ENCODE data around the gene FAM222B.
"Not testable (repeated sequence)": the region's sequence is repeated elsewhere in the genome, so short reads cannot be mapped to it uniquely, and the experiment has no call there.

FAM222B gene

DNA sequence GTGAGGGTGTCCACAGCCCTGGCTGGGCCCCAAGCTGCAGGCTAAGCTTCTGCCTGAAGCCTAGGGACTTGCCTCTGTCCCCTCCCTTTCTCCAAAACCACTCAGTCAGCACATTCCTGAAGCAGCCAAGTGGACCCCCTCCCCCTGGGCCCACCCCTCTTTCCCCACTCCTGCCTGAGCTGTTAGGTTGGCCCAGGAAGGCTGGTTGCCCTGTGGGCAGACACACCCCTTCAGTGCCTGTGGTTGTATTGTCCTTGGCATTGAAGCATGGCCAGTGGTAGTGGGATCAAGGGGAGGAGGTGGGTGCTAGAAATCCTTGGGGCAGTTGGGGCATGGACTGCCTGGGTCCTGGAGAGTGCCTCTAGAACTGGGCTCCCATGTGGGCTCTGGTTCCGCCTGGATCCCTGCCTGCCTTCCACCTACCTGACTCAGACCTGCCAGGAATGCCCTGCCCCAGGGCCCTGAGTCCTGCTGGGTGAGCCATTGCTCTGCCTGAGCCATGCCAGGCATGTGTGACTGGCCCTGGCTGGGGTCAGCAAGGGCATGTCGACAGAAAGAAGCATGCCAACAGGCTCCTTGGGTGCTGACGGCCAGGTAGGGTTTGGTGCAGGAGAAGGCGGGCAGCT lies 96.7 kb downstream of the FAM222B start:
- ATAC-seq, result no peak
- DNase-seq, result peak; percentile 1

DNA sequence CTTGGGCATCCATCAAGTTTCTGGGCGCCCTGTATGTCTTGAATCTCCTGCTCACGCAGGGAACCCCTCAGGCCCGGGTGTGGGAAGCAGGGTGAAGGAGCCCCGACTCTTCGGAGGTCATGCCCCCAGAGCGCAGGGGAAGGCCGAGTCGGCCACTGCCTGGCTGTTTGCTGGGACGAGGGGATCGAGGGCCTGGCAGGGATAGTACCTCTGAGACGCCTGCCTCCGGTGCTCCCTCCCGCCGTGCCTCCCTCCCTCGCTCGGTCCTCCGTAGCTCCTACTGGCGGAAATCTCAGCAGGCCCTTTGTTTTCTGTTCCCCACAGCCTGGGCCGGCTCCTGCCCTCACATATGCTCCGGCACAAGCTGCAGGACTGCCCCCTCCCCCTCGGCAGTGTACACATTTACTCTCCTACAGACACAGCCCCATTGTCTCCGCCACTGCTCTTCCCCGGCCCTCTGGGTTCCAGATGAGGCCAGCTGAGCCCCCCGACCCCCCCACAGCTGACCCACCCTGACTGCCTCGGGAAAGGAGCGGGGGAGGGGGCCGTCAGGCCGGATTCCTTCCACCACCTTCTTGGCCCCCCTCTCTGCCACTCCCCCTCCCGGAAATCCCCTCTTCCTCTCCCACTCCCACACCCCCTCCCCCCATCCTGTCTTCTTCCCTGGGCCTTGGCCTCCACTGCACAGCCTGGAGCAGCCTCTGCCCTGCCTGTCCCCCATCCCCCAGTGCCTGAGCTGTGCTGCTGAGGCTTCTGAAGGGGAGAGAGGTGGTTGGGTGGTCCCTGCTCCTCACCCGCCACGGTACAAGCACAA lies 97.4 kb downstream of the FAM222B start:
- peak; percentile 35 for DNase-seq
- no peak for ATAC-seq

DNA sequence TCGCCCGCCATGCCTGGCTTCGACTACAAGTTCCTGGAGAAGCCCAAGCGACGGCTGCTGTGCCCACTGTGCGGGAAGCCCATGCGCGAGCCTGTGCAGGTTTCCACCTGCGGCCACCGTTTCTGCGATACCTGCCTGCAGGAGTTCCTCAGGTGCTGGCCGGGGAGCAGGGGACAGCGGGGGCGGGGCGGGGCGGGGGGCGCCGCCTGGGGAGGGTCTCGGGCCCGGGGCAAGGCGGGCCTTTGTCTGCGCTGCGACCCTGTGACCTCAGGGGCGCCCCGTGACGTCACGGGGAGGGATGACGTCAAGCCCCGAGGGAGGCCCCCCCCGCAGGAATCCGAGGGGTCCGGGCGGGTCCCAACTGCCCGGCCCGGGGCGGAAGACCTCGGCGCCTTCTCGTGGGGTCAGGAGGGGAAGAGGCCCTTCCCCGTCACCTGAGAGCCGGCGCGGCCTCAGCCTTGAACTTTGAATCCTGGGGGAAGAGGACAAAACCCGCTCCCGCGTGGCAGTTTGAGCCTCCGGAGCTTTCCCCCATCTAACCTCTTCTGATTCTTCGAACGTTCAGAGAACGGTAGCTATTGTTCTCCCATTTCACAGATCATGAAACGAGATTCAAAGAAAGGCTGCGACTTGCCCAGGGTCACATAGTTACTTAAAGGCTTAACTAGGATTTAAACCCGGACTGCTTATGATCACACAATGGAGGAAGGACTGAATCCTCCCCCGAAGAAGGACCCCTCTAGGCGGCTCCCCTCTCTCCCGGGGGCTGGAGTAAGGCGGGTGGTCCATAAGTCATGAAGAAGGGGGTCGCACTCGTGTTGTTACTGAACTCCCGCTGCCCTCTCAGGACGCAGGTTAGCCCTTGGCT lies 98.3 kb downstream of the FAM222B start:
- ATAC-seq, result peak; percentile 32
- DNase-seq, result peak; percentile 85

- ATAC-seq, result peak; percentile 84
- peak; percentile 90 for DNase-seq
Measured at GRCh38 chr17:28743243-28744103, 99.1 kb downstream of the FAM222B start, which contains the start of gene TRAF4. TRAF4 (plus strand) TSS chr17:28744011; CDS start chr17:28744113, 102 bp downstream.

- no peak for DNase-seq
- no peak for ATAC-seq
Measured at GRCh38 chr17:28741358-28742349, 100.9 kb downstream of the FAM222B start.

DNA sequence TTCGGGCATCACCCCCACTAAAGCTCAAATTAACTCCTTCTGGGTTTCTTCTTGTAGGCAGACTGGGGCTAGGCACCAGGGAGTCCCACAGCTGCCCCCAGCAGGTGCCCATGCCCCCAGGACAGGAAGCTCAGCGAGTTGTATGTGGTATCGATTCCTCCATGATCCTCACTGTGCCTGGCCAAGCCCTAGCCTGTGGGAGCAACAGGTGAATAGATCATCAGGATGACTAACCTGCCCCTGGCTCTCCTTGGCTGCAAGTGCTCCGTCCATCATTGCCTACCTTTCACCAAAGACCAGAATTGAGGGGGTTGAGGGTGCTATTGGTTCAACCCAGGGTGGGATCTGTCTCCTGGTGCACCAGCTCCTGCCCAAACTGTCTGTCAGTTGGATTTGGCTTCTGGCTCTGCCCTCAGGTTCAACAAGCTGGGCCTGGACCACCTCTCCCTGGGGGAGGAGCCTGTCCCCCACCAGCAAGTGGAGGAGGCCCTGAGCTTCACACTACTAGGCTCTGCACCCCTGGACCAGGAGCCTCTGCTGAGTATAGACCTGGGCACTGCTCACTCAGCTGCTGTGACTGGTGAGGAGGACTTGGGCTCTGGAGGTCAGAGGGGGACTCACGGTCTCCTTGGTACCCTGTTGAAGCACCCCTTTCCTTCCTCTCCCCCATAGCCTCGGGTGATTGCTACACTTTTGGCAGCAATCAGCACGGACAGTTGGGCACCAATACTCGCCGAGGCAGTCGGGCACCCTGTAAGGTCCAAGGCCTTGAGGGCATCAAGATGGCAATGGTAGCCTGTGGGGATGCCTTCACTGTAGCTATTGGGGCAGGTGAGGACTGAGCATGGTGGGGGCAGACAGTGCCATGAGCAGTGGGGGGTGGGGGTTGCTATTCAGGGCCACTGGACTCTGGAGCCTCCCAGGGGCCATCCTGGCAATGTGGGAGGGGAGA lies 101.9 kb downstream of the FAM222B start:
- ATAC-seq, result no peak
- DNase-seq, result no peak

DNA sequence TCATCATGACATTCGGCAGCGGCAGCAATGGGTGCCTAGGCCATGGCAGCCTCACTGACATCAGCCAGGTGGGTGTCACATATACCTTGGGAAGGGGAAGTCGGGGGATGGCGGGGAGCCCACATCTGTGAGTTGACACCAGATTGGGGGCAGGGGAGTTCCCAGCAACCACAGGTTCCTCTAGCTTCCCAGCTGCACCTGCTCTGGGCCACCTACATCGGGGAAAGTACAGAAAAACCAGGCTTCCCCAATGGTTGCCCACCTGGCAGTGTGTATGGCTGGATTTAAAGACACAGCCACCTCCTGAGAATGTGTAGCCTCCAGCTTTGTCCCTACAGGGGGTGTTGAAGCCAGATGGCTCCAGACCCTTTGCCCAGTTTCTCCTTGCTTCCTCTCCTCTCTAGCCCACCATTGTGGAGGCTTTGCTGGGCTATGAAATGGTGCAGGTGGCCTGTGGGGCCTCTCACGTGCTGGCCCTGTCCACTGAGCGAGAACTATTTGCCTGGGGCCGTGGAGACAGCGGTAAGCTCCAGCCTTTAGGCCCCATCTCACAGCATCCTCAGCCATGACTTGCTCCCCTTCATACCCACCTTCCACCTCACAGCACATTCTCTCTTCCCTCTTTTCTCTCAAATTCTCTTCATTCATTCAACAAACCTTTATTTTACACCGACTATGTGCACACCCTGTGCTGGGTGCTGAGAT lies 103.8 kb downstream of the FAM222B start:
- ATAC-seq, result peak; percentile 47
- DNase-seq, result peak; percentile 71

- ATAC-seq, result peak; percentile 3
- DNase-seq, result peak; percentile 31
Measured at GRCh38 chr17:28737770-28738679, 104.6 kb downstream of the FAM222B start.

- no peak for ATAC-seq
- DNase-seq, result no peak
Measured at GRCh38 chr17:28737316-28737715, 105.3 kb downstream of the FAM222B start.

GRCh38 chr17:28735913-28736769 lies 106.4 kb downstream of the FAM222B start:
- not testable (repeated sequence) for DNase-seq, ATAC-seq

- DNase-seq, result no peak
Measured at GRCh38 chr17:28735242-28735722, 107.3 kb downstream of the FAM222B start.

DNA sequence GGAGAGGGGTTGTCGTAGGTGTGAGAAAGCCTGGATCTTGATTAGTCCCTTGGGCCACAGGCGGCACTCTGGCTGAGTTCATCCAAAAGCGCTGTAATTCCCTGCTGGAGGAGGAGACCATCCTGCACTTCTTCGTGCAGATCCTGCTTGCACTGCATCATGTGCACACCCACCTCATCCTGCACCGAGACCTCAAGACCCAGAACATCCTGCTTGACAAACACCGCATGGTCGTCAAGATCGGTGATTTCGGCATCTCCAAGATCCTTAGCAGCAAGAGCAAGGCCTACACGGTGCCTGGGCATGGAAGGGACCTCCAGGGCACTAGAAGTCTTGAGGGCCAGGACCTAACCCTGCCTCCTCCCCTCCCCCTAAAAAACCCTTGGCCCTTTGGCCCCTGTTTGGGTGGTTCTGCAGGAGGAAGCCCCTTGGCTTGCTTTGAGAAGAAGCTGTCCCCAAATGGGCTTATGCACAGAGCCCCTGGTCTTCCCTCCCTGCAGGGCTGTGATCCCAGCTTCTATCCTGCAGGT lies 107.8 kb downstream of the FAM222B start:
- no peak for ATAC-seq
- DNase-seq, result no peak

More at GRCh38 chr17:28735242-28735722, 107.3 kb downstream of the FAM222B start:
- ATAC-seq, result no peak

DNA sequence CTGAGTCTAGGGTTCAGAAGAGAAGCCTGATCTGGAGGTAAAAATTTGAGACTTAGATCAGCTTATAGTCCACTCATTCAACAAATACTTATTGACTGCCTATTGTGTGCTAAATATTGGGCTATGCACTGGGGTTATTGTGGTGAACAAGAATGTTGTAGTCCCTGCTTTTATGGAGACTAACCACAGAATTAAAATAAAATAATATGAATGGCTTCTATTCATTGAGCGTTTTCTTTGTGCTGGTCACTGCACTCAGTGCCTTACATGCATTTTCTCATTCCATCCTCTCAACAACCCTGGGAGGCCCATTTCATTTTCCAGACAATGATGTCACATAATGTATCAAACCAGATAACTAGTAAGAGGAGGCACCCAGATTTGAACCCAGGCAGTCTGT lies 109.2 kb downstream of the FAM222B start:
- DNase-seq (no peak), ATAC-seq (no peak)

GRCh38 chr17:28729950-28730330 lies 112.7 kb downstream of the FAM222B start:
- no peak for ATAC-seq
- DNase-seq, result no peak

DNA sequence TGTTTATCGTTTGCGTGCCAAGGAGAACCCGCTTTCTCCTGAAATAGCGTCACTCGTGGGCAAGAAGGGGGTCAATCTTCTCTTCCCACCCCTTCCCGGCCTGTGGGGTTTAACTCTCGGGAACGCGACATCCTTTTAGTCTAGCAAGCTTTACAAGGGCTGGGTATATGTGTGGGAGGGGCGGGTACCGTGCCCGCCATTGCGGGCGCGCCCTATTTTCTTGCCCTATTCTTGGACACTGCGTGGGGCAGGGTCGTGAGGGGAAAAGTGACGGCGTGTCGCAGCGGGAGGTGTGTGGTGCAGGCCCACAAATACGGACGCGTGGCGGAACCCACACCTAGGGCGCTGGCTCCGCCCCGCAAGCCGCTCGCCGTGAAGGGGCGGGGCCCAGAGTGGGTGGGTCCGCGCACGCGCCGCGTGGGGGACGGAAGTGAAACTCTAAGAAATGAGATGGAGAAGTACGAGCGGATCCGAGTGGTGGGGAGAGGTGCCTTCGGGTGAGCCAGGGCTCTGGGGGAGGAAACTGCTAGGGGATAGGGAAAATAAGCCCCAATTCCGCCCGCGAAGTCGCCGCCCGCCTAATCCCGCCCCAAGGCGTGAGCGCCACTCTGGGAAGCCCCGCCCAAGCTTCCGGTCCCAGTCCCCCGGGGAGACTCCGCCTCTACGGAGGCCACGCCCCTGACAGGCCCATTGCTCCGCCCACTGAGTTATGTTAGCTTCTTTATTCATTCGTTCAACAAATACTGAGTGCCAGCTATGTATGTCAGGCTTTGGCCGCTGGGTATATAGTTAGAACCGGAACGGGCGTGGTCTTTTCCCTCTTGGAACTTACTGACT lies 114.0 kb downstream of the FAM222B start, which contains the start of gene NEK8:
NEK8 (plus strand) TSS at position 425 of the 837 bp plus-strand sequence; CDS start at position 451, 26 bp downstream.
- peak; percentile 99 for DNase-seq

More for the DNA sequence above, 114.0 kb downstream of the FAM222B start, which contains the start of gene NEK8:
- ATAC-seq, result peak; percentile 26
